LHCN-M2 (cell line): ENCODE data around the gene PPM1N. TPM values are rescaled to one million over a fixed set of nuclear protein-coding genes. Genes with fewer than 3 reads are reported as not detected.

ENCODE experiments used
- DNase-seq: peaks from one replicate; pipeline ENCODE4 v3.0.0-alpha.2; 2012; ENCODE audit warnings: low read depth
- polyA plus RNA-seq: library from polyadenylated mRNA; unstranded; fragments of >200 nt; gene quantifications from one replicate; pipeline ENCODE4 v1.2.1, GENCODE V29; 2012; ENCODE audit warnings: missing spikeins
- total RNA-seq: library from RNA; depleted of rRNA; stranded (reverse); fragments of >200 nt; gene quantifications from 2 replicates; pipeline ENCODE4 v1.2.3, GENCODE V29; 2014; rRNA removed

Gene PPM1N, protein sequence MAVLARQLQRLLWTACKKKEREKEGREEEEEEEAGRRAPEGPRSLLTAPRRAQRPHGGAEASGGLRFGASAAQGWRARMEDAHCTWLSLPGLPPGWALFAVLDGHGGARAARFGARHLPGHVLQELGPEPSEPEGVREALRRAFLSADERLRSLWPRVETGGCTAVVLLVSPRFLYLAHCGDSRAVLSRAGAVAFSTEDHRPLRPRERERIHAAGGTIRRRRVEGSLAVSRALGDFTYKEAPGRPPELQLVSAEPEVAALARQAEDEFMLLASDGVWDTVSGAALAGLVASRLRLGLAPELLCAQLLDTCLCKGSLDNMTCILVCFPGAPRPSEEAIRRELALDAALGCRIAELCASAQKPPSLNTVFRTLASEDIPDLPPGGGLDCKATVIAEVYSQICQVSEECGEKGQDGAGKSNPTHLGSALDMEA
- total RNA-seq, result 1.7 and 2.4 TPM in 2 replicates
- 0.95 TPM for polyA plus RNA-seq

DNA sequence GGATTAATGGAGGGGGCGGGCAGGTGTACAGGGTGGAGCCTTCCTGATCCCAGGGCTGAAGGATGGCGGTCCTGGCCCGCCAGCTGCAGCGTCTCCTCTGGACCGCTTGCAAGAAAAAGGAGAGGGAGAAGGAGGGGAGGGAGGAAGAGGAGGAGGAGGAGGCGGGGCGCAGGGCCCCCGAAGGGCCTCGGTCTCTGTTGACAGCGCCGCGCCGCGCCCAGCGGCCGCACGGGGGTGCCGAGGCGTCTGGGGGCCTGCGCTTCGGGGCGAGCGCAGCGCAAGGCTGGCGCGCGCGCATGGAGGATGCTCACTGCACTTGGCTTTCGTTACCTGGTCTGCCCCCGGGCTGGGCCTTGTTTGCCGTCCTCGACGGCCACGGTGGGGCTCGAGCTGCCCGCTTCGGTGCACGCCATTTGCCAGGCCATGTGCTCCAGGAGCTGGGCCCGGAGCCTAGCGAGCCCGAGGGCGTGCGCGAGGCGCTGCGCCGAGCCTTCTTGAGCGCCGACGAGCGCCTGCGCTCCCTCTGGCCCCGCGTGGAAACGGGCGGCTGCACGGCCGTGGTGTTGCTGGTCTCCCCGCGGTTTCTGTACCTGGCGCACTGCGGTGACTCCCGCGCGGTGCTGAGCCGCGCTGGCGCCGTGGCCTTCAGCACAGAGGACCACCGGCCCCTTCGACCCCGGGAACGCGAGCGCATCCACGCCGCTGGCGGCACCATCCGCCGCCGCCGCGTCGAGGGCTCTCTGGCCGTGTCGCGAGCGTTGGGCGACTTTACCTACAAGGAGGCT, at the start of gene PPM1N:
Gene PPM1N, plus strand, starts transcription at position 33 of the 785 bp plus-strand sequence. Its CDS starts 30 bp downstream, at position 63.
- no peak for DNase-seq

DNA sequence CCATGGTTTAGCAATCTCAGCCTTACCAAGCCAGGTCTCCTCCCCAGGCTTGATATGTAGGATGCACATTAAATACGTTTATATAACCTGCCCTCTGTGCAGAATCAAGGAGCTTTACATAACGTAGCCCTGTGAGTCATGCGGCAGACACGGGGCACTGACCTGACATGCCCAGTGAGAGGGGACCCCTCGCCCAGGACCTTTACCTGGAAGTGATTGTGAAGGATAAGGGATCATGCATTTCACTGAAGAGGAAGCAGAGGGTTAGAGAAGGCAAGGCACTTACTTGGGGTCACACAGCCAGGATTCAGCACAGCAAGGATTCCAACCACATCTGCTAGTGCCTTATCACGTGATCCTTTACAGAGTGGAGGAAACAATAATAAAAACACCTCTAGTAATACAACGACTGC, 49.4 kb upstream of the PPM1N start:
- no peak for DNase-seq

DNA sequence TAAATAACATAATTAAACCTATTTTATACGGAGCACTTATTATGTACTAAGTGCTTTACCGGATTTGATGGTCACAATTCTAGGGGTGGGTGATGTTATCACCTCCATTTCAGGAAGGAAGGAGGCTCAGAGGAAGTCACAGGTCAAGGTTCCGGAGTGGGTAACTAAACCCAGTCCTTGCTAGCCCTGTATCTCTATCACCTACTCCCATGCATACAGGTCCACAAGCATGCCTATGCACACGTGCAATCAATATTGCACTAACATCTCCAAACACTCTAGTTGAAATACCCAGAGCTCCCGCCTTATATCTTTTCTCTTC, 48.3 kb upstream of the PPM1N start:
- DNase-seq, result no peak

DNA sequence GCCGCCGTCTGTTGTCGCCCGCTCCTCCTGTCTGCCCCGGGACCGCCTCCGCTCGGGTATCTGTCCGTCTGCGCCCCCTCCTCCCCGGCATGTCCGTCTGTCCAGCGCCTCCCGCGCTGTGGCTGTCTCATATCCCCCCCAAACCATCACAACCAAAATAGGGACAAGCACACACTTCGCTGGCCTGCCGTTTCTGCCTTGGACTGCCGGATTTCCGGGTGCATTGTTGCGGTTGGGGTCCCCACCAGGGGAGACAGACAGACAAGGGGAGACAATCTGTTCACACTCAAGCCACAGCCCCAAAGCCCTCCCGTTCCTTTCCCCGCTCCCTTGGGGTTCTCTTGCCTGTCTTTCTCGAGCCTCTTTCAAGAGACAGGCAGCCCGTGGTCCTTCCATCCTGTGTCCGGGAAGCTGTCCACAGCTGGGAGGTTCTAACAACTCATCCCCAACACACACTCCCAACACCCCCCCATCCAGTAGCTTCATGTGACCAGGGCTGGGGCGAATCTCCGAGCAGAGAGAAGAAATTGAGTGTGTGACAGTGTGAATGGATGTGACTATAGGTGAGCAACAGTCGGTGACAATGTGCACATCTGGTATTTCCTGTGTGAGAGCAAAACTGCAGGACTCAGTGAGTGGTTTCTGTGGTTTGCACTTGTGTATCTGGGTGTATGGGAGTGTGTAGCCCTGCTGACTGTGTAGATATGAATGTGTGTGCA, 47.0 kb upstream of the PPM1N start:
- DNase-seq, result peak; percentile 53

DNA sequence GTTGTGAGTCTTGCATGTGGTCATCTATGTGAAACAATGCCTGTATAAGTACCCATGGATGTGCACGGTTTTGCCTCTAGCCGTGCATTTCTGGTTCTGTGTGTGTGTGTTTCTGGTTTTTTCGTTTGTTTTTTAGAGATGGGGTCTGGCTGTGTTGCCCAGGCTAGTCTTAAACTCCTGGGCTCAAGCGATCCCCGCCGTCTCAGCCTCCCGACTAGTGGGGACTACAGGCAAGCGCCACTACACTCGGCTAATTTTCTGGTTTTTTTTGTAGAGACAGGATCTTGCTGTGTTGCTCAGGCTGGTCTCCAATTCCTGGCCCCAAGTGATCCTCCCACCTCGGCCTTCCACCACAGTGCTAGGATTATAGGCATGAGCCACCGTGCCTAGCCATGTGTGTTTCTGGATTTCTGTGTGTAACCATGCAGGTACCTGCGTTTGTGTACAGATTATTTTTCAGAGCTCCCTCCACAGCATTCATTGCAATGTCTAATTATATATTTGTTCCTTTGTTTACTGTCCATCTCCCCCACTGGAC, 46.3 kb upstream of the PPM1N start:
- DNase-seq, result no peak

DNA sequence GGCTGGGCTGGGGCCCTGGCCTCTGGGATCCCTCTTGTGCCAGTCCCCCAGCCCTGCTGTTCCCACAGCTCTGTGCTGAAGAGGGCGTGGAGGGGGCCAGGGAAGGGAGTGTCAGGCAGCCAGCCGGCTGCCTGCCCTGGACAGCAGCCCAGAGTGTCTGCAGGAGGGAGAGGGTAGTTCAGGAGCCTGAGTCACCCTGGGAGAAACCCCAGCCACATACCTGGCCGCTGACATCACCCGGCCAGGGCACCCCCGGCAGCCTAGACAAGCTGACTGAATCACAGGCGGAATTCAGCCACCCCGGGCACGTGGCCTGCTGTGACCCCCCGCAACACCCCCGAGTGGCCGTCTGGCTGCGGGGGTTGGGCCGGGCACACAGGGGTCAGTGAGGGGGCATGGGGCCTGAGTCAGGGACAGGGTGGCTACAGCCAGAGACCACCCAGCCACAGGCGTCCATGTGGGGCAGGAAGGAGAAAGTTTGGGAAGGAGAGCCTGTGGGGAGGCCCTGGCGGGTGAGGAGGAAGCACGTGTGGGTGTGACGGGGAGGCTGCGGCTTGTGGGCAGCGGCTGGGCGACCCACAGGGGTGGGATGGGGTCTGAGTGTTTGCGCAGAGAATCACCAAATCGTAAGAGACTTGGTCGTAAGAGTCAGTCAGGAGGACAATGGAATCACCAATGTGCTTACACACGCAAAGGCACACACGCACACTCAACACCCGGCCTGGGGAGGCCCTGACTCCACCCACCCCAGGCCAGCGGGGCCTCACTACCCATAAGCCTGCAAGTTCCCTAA, 42.3 kb upstream of the PPM1N start:
- DNase-seq, result peak; percentile 97

DNA sequence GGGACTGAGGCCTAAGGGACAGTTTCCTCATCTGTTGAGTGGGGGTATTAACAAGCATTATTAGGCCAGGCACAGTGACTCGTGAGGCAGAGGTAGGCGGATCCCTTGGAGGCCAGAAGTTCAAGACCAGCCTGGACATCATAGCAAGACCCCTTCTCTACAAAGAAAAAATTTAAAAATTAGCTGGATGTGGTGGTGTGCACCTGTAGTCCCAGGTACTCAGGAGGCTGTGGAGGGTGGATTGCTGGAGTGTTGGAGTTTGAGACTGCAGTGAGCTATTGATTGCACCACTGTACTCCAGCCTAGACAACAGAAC, 41.8 kb upstream of the PPM1N start:
- DNase-seq, result no peak

DNA sequence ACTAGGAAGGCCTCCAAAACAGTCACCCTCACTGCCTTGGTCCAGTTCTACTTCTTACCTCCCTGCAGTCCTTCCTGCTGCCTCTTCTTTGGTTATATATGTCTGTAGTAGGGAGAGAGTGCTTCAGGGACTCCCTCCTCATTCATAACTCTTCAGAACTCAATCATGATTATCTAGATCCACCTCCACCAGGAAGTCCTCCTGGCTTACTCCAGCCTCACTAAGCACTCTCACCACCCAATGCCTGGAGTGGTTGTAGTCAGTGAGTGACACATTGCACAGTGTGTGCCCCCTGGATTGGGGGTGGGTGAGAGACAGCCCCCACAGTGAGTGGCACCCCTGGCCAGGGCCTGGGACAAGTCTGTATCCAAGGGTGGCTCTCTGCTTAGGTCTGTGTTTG, 40.5 kb upstream of the PPM1N start:
- DNase-seq, result no peak

DNA sequence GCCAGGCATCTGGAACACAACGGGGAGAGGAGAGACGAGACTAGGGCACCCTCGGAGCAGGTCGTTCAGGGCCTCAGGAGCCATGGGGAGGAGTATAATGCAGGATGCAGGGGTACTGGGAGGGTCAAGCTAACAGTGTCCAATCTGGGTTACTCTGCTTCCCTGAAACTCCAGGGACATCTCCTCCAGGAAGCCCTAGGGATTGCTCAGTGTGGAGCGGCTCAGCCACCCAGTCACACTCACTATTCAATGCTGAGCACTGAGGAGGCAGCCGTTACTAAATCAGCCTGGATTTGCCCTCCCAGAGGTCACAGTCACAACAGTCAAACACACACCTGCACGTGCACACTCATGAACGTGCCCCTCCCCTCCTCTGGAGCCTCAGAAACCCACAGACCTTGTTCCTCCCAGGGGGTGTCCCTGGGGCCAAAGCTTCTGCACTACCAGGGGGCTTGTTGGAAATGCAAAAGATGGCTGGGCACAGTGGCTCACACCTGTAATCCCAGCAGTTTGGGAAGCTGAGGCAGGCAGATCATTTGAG, 37.4 kb upstream of the PPM1N start:
- no peak for DNase-seq

DNA sequence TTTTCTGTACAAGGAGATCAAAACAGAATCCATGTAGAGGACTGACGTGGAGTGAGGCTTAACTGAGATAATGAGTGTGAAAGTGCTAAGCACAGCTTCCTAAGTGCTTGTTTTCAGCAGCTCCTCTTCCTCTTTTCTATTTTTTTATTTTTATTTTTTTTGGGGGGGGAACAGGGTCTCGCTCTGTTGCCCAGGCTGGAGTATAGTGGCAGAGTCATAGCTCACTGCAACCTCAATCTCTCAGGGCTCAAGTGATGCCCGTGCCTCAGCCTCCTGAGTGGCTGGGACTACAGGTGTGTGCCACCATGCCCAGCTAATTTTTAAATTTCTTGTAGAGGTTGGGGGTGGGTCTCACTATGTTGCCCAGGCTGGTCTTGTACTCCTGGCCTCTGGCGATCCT, 36.1 kb upstream of the PPM1N start:
- no peak for DNase-seq

DNA sequence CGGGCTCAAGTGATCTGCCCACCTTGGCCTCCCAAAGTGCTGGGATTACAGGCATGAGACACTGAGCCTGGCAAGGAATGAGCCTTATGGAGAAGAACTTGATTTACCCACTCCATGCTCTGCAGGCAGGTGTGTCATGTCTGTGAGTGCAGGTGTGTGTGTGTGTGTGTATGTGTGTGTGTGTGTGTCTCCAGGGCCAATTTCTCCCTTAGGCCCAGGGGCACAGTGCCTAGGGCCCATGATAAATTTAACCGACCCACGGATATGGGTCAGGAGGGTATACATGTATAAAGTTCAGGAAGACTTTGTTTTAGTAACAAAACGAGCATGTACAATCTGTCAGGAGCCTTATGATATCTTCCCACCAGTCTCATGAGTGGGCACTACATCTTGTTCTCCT, 35.0 kb upstream of the PPM1N start:
- no peak for DNase-seq

DNA sequence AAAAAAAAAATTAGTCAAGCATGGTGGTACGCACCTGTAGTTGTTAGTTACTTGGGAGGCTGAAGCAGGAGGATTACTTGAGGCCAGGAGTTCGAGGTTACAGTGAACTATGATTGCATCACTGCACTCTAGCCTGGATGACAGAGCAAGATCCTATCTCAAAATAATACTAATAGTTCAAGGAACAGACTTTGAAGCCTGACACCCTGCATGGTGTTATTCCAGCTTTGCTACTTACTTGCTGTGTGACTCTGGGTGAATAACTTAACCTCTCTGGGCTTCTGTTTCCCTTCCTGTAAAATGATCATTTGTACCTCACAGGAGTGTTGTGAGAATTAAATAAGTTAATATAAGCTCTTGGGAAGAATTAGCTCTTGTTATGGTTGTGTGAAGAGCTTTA, 34.0 kb upstream of the PPM1N start:
- DNase-seq, result no peak

DNA sequence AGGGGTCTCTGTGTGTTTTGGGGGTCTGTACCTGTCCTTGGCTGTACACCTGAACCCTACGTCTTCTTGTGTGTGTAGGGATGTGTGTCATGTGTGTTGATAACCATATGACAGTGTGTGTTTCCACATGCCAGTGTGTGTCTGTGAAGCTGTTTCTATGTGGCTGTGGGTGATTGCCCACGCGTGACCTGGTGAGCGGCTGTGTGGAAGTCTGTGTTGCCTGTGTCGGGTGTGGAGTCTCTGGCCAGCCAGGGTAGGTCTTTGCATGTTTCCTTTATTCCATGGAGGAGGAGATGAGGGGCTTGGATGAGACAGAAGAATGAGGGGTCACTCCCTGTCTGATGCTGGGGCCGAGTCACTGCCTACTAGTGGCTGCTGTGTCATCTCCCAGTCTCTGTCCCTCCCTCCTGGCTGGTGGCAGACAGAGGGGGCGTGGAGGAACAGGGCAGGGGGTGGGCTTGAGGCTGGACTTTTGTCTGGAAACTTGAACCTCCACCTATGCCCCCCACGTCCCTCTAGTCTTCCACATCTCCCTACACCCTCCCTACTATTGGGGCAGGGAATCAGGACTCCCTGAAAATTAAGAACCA, 33.3 kb upstream of the PPM1N start:
- DNase-seq, result no peak

DNA sequence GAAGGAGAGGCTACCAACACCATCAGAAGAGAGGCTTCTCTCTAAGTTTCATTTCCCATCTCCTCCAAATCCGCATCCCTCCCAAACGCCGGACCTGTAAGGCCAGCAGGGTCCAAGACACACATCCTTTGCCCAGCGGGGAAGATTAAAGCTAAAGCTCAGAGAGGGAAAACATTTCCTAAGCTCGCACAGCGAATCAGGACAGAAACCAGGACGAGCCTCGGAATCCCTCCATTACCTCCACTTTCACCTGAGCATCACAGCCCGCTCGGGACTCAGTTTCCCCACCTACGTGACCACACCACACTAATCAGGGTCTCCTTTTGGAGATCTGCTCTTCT, 31.2 kb upstream of the PPM1N start:
- DNase-seq, result no peak

DNA sequence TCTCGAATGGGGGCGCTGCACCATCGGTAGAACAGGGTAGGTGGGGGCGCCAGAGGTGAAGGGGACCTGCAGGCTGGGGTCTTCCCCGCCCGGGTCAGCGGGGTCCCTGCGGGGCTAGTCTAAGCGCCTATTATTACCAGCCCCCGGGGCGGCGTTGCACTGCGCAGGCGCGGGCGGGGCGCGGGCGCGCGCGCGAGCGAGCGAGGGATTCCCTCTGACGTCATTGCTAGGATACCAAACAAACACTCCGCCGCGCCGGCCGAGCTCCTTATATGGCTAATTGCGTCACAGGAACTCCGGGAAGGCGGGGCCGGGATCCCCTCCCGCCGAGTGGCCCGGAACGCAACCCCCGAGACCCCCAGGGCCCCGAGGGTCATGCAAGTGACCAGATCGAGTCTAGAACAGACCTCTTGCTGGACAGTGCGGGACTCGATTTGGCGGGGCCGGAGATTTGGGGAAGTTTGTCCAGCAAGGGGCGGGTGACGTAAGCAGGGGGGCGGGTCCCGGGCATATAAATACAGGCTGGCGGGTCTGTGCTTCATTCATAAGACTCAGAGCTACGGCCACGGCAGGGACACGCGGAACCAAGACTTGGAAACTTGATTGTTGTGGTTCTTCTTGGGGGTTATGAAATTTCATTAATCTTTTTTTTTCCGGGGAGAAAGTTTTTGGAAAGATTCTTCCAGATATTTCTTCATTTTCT, 30.6 kb upstream of the PPM1N start, which contains the start of gene FOSB:
Gene FOSB, plus strand, starts transcription at position 541 of the 703 bp plus-strand sequence. CDS start 591 bp downstream, outside the sequence.
- peak; percentile 91 for DNase-seq

DNA sequence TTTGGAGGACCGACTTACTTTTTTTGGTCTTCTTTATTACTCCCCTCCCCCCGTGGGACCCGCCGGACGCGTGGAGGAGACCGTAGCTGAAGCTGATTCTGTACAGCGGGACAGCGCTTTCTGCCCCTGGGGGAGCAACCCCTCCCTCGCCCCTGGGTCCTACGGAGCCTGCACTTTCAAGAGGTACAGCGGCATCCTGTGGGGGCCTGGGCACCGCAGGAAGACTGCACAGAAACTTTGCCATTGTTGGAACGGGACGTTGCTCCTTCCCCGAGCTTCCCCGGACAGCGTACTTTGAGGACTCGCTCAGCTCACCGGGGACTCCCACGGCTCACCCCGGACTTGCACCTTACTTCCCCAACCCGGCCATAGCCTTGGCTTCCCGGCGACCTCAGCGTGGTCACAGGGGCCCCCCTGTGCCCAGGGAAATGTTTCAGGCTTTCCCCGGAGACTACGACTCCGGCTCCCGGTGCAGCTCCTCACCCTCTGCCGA, 30.0 kb upstream of the PPM1N start:
- DNase-seq, result no peak

DNA sequence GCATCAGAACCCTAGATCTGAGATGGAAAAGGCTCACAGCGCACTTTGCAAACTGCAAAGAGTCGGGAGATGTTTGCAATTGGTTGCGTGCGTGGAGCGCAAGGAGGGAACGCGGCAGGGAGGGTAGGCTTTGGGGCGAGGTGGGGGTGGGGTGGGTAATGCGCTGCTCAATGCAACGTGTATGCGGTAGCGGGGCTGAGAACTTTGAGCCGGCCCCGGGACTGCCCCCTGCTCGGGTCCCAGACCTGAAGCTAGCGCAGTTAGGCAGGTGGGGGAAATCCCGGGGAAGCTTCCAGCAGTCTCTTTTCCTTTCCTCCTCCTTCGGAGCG, 29.5 kb upstream of the PPM1N start:
- peak; percentile 24 for DNase-seq

DNA sequence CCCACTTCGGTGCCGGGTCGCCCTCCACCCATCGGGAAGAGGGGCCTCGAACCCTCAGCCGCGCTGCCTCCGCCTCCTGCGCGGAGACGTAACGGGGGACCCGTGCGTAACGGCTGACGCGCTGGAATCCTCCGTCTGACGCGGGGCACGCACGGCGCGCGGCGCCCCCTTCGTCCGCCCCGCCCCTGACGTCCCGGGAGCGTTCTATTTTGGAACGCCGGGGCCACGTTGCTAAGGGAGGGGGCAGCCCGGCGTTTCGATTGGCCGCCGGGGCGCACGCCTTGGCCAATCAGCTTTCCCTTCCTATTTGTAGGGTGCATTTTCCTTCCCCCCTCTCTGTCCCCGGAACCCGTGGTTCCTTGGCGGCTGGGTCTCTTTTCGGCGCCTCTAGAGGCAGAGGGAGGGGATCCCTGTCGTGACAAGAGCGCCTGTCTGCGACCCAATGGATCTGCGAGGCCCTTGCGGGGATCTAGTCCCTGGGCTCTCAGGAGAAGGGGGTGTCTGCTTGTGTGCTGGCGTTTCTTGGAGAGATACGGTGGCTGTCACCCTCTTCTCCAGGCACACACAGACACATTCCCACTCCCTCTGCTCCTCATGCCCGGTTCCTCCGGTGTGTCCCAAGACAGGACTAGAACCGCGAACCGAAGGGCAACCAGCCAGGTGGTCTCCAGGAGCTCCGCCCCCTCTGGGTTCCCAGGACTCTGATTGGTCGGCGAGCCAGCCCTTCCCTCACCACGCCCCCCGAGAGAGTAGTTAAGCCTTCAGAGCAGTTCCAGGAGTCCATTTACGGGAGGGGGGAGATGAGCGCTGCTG, 28.9 kb upstream of the PPM1N start:
- DNase-seq, result peak; percentile 94
